Upper lobe of right lung (tissue), 1 donor: Measurements from ENCODE around the gene HOGA1. TPM values are rescaled to one million over a fixed set of nuclear protein-coding genes. Genes with fewer than 3 reads are reported as not detected.
A peak's percentile ranks its signal among the peaks of the same experiment; 100 is the strongest.

Experiments used
- ATAC-seq: fragments of 200-7000 bp; cut with Tn5 transposase; one replicate; pipeline ENCODE4 v1.9.1; 2020; ENCODE audit warnings: mild to moderate bottlenecking, moderate library complexity
- DNase-seq: peaks from one replicate; pipeline ENCODE4 v3.0.0-alpha.2; 2020
- H3K27ac ChIP-seq: fragments of 200-600 bp; one replicate; pipeline ENCODE4 v1.8.0; 2022
- H3K27me3 ChIP-seq: fragments of 200-600 bp; one replicate; pipeline ENCODE4 v1.8.0; 2022; ENCODE audit warnings: mild to moderate bottlenecking
- H3K36me3 ChIP-seq: fragments of 200-600 bp; one replicate; pipeline ENCODE4 v1.8.0; 2022
- H3K4me1 ChIP-seq: fragments of 200-600 bp; one replicate; pipeline ENCODE4 v1.8.0; 2022
- H3K4me3 ChIP-seq: fragments of 200-600 bp; one replicate; pipeline ENCODE4 v1.8.0; 2022; ENCODE audit warnings: mild to moderate bottlenecking
- H3K9me3 ChIP-seq: fragments of 200-600 bp; one replicate; pipeline ENCODE4 v1.8.0; 2022
- CTCF ChIP-seq: fragments of 200-600 bp; IDR thresholded peaks from one replicate; pipeline ENCODE4 v1.8.0; 2022; ENCODE audit warnings: antibody characterized with exemption
- intact Hi-C: fragments of 100-400 bp; cut with DNase I; formaldehyde crosslinking; loops from one replicate; pipeline ENCODE4 v1.11.0; 2022
- total RNA-seq: library from RNA; stranded (reverse); fragmentation: NEBNext Ultra II Directional; extraction: Animal tissue kit (Norgen Biotek cat#: 25700); gene quantifications from one replicate; pipeline ENCODE4 v1.2.1, GENCODE V29; 2021
- donor health status: DM: no; HTN: yes; CAD: no; lungs with severe emphysema.

HOGA1 gene
- total RNA-seq, 1 donor from 2014 or later, result 2.3 TPM

DNA sequence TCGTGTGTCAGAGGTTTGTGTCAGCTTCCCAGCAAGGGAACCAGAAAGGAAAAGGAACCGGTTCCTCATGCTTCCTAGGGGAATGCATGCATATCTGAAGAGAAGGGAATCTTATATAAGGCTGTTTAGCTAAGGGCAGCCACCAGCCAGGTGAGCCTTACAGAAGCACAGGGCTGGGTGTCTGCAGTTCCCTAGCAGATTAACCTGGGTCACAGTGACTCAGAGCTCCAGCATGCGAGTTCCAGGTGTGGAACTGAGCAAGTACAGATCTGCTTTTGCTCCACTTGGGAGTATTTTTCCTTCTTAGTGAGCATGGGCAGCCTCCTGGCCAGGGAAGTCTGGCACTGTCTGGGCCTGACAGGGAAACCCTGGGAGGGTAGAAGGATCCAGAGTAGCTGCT lies 12.6 kb upstream of the HOGA1 start:
- H3K27me3 ChIP-seq, result no peaks in the 10 kb centered on the region
- H3K4me3 ChIP-seq, result no peak overlapping the region
- H3K27ac ChIP-seq, result peak overlapping the region; percentile 42
- H3K4me1 ChIP-seq, result peaks cover 14% of the 10 kb centered on the region
- no peak for DNase-seq
- intact Hi-C loops, result no loop called here
- peak; percentile 67 for ATAC-seq
- TF ChIP-seq CTCF, result no peak
- H3K36me3 ChIP-seq, result peaks cover 31% of the 10 kb centered on the region
- H3K9me3 ChIP-seq, result no peaks in the 10 kb centered on the region

GRCh38 chr10:97572214-97572989 lies 11.8 kb upstream of the HOGA1 start, which contains the start of gene ANKRD2:
TSS of gene ANKRD2 (plus strand) at chr10:97572779. CDS start at chr10:97572789, 10 bp downstream.
- peak; percentile 79 for TF ChIP-seq CTCF
- ATAC-seq (peak; percentile 83), DNase-seq (peak; percentile 83)
- Histone ChIP-seq H3K4me3 (no peak within 1 kb of the TSS), H3K9me3 (no peaks in the 10 kb centered on the region), H3K27ac (peak within 1 kb of the TSS; percentile 42), H3K36me3 (peaks cover 31% of the 10 kb centered on the region), H3K27me3 (no peaks in the 10 kb centered on the region), H3K4me1 (peaks cover 14% of the 10 kb centered on the region)
- intact Hi-C loops, result no loop called here

- Histone ChIP-seq H3K9me3 (no peaks in the 10 kb centered on the region), H3K4me3 (no peak overlapping the region), H3K27ac (peak overlapping the region; percentile 42), H3K27me3 (no peaks in the 10 kb centered on the region), H3K4me1 (peaks cover 14% of the 10 kb centered on the region), H3K36me3 (peaks cover 31% of the 10 kb centered on the region)
- ATAC-seq (no peak), DNase-seq (no peak)
- TF ChIP-seq CTCF, result no peak
- intact Hi-C loops, result no loop called here
Observed at GRCh38 chr10:97573021-97573420, 11.2 kb upstream of the HOGA1 start.

- H3K9me3 ChIP-seq, result no peaks in the 10 kb centered on the region
- TF ChIP-seq CTCF, result no peak
- no peak overlapping the region for H3K4me3 ChIP-seq
- DNase-seq (no peak), ATAC-seq (no peak)
- no peaks in the 10 kb centered on the region for H3K27me3 ChIP-seq
- peaks cover 14% of the 10 kb centered on the region for H3K4me1 ChIP-seq
- peaks cover 28% of the 10 kb centered on the region for H3K36me3 ChIP-seq
- no peak overlapping the region for H3K27ac ChIP-seq
- intact Hi-C loops, result no loop called here
Observed at GRCh38 chr10:97573672-97574071, 10.5 kb upstream of the HOGA1 start.

GRCh38 chr10:97574374-97575126 lies 9.6 kb upstream of the HOGA1 start:
- H3K4me3 ChIP-seq, result no peak overlapping the region
- H3K27me3 ChIP-seq, result no peaks in the 10 kb centered on the region
- DNase-seq (peak; percentile 80), ATAC-seq (peak; percentile 71)
- no peaks in the 10 kb centered on the region for H3K9me3 ChIP-seq
- peaks cover 19% of the 10 kb centered on the region for H3K36me3 ChIP-seq
- H3K4me1 ChIP-seq, result peaks cover 14% of the 10 kb centered on the region
- no peak for TF ChIP-seq CTCF
- H3K27ac ChIP-seq, result peak overlapping the region; percentile 24
- intact Hi-C loops, result no loop called here
